AG08396 (cell line): ENCODE results near the gene NLRP8.
"Not testable (repeated sequence)": the region's sequence is repeated elsewhere in the genome, so short reads cannot be mapped to it uniquely, and the experiment has no call there.

Experiments used
- DNase-seq: peaks from one replicate; pipeline ENCODE4 v3.0.0; 2012; ENCODE audit warnings: low spot score, mixed read lengths

The NLRP8 gene

DNA sequence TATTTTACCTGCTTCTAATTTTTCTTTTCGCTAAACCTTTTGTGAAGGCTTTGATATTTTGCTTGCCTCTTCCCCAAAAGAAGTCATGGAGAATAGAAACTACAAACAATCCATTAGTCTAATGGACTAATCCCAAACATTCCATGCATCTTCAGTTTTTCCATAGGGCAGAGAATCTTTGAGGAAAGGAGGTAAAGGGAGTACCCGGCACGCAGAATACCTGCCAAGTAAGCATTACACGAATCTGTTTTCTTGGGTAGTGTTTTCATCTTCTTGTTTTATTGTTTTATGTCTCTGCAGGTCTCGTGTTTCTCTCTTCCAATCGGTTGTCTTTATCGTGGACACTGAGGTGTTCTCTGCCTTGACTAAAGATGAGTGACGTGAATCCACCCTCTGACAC is at the start of gene NLRP8:
TSS of gene NLRP8 (plus strand) at position 301 of the 400 bp plus-strand sequence.
- no peak for DNase-seq

DNA sequence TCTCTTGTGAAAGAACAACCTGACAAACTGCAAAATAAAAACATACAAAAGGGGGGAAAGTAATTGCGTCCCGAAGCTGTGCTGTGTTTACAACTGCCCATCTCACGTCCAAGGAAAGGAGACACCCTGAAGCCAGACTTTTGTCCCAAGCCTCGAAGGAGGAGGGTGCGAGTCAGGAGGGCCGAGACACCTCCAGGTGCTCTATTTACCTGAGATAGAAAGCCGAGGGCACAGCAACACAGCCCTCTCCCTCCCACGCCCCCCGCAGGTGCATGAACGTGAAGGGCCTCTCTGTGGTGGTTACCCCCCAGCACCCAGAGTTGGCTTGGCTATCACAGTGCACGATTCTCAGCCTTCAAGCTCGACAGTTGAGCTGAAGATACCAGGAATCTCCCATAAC is 48.7 kb upstream of the NLRP8 start:
- DNase-seq, result no peak

DNA sequence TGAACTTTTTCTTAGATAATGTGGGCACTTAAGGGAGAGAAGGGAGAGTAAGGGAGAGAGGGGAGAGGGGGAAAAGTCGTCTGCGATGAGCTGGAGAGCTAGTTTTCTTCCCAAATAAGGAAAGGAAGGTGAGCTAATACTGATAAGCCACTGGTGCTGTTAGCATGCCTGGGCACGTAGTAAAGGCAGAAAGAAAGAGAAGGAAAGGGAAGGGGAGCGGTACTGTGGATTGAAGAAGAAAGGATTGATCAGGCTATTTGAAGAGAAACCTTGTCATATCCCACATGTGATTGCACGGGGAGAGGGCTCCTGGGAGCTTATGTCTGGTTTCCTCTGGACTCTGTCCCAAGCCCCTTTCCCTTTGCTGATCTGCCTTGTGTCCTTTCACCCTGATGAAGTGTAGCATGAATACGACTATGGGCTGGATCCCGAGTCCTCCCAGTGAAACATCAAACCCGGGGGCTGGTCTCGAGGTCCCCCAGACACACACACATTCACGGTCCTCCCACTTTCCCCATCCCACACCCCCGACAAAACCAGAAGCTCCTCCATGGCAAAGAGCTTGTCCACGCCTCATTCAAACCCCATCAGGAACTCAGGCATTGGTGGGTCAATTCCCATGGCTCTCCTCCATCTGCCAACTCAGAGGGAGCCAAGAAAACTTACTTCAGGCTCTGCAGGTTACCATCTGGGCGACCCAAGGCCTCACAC is 46.1 kb upstream of the NLRP8 start:
- no peak for DNase-seq

DNA sequence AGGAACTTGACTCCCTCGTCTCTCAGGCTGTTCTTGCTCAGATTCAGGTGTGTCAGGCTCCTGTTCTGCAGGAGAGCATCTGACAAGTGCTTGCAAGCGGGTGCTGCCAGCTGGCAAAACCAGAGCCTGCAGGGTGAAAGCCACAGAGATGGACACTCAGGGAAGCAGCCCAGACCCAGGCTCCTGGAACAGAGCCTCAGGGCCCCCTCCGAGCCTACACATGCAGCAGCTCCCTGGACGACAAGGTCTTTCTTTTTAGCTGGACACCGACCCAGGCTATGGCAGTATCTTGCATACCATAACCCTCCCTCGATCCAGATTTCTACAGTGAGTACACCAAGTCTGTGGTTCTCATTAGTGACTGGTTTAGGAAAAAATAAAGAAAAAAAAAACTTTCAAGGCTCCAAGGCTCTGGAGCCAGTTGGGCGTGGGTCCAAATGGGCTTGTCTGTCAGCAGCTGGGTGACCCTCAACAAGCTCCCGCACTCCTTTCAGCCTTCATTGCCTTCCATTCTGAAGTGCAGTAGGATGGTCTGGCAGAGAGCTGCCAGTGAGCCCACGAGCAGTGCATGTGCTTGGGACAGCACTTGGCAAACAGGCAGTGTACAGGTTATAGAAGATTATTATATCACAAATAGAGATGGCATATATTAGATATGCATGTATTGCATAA is 45.4 kb upstream of the NLRP8 start:
- no peak for DNase-seq

DNA sequence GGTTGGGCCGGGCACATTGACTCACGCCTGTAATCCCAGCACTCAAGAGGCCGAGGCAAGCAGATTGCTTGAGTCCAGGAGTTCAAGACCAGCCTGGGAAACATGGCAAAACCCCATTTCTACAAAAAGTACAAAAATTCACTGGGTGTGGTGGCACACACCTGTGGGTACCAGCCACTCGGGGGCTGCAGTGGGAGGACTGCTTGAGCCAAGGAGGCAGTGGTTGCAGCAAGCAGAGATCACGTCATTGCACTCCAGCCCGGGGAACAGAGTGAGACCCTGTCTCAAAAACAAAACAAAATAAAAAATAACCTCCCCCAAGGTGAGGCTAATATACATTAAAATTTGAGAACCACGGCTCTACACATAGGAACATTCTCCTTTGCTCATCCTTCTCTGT is 40.3 kb upstream of the NLRP8 start:
- DNase-seq, result no peak

DNA sequence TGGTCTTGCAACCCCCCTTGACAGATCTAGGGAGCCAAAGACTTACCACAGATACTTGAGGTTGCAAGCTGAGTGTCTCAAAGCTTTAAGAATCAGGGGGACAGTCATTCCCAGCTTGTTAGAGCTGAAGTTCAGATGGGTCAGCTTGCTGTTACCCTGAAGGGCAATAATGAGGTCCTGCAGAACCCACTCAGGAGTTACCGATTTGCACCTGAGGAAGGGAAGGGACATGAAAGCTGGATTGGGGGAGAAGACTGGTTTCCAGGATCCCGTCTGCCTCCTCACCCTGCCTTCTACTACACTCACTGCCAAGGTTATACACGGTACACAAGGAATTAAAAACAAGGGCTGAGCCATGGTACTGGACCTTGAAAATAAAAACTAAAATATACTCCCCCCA is 39.9 kb upstream of the NLRP8 start:
- no peak for DNase-seq

DNA sequence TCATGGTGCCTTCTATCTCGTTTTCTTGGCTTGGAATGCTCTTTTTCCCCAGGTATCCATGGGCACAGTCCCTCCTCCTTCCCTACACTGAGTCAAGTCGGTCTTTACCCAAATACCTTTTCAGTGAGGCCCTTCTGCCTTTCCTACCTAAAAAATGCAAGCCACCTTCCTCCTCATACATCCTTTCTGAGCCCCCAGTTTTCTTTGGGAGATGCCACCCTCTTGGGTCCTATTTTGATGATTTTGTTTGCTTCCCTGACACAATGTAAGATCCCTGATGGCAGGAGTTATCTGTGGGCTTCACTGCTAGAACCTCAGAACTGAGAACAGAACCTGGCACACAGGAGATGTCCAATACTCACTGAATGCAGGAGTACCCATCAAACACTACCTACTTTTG is 37.8 kb upstream of the NLRP8 start:
- no peak for DNase-seq

DNA sequence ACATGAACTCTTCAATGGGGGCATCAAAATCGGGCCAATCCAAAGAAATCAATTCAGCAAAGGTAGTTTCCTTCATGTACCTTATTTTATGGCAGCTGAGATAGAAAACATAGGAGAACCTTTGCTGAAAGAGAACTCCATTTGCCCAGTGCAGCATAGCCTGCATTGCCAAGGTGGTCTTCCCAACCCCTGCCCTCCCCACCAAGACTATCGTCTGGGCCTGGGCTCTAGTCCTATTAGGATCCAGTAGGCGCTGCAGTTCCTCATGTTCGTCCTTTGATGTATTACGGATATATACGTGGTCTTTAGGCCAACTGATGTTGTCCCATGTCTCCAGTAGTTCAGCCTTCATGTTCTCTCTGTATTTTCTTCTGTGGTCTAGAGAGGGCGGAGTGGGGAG is 34.7 kb upstream of the NLRP8 start:
- DNase-seq, result no peak

DNA sequence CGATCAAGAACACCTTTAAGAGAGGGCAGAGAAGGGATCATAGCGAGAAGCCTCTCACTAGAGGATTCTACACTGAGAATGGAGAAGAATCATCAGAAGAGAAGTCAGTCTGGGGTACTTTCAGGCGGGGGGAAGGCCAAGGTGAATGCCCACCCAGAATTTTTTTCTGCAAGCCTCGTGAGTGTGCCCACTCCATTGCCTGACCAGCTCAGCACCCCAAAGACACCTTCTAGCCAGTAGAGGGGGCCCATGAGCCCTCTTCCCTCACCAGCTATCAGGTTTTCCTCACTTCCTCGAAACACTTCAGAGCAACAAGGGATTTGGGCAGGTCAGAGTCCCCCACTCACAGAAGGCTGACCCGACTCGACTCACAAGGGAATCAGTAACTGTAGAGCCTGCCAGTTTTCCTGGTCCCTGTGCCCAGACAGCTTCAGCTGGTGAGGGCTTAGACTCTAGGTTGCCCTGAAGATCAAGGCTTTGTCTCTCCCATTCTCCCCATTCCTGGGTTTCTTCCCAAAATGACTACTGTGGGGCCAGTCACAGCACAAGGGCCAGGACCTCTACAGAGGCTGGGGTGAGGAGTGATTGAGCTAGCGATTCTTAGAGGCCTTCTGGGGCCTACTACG is 33.9 kb upstream of the NLRP8 start:
- DNase-seq, result no peak

DNA sequence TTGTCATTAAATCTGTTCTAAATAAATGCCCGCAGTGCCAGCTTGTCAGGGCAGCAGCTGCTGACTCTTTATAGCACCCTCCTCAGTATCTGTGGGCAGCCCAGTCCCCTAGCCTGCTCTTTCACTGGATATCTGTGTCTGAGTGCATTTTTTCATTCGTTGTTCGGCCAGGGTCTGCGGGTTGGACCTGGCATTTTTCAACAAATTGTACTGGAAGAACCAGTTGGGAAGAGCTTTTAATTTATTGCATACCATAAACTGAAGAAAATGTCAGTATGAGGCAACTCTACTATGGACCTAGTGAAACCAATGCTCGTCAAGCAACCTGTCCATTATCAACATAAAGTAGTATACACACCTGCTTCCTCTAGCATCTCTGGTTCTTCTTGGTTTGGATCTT is 24.1 kb upstream of the NLRP8 start:
- DNase-seq, result no peak

DNA sequence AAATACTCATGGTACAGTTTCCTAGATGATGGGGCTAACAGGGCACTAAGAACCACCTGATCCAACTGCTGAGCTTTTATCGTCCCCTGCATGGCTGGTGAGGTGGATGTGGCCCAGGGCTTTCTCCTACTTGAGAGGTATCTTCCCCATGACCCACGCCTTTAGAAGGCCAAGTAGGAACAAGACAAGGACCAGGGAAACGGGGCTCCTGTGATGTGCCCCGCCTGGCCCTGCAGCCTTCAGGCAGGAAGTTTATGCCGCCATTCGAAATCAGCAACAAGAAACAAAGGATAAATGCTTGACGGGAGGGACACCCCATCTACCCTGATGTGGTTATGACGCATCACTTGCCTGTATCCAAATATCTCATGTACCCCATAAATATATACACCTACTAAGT is 19.6 kb upstream of the NLRP8 start:
- DNase-seq, result no peak

DNA sequence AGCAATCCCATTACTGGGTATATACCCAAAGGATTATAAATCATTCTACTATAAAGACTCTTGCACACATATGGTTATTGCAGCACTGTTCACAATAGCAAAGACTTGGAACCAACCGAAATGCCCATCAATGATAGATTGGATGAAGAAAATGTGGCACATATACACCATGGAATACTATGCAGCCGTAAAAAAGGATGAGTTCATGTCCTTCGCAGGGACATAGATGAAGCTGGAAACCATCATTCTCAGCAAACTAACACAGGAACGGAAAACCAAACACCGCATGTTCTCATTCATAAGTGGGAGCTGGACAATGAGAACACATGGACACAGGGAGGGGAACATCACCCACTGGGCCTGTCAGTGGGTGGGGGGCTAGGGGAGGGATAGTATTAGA is 18.4 kb upstream of the NLRP8 start:
- DNase-seq, result not testable (repeated sequence)

DNA sequence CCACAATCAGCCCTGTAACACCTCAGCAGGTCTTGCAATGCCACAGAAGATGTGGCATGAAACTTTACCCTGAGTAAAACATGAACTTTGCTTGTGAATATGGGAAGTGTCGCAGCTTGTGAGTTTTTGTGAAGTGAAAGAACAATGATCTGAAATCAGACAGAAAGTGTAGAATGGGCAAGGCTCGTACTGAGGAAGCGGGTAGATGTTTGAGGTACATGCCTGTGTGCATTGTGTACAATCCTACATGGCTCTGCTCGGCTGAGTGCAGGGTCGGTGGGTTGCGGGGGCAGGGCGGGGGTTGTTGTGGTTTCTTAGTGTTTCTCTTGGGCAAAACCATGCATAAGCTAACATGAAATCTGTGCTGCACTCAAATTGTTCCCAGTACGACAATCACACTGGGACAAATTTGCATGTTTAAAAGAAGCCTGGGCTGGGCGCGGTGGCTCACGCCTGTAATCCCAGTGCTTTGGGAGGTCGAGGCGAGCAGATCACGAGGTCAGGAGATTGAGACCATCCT is 16.6 kb upstream of the NLRP8 start:
- no peak for DNase-seq

DNA sequence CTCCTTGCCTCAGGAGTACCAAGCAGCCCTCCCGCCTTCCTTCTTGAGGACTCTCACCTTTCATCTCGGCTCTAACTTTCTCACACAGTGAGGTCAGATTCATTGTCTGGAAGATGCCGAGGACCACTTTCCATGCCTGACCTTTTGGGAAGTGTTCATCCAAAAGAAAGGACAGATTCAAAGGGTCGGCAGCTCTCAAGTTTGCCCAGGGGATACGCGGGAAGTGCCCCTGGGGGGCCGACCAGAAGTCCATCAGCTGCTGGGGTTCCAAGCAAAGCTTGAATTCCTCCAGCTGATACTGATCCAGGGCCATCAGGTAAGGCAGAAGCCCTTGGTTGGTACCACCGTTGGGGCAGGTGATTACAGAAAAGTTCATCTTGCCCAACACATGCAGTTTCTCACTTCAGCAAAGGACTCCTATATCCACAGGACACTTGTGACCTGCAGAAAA is 15.7 kb upstream of the NLRP8 start, which contains the start of gene NLRP13:
TSS of gene NLRP13 (minus strand) at position 401 of the 451 bp plus-strand sequence. CDS start at position 376, 25 bp downstream.
- no peak for DNase-seq

DNA sequence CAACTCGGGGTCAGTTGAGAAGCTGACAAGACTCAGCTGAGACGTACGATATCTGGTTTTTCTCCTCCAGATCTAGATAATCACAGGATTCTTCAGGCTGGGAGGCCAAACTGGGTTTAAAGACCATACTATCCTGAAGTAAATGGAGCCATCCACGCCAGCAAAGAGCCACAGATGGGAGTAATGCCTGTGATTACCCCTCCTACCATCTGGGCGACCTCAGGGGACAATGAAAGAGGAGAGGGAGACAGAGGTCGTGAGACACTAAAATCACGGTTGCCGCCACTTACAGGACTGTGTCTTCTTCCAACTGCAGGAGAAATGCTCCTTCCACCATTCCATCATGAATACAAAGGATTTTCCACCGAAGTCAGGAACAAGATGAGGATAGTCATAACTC is 12.4 kb upstream of the NLRP8 start:
- DNase-seq, result no peak

DNA sequence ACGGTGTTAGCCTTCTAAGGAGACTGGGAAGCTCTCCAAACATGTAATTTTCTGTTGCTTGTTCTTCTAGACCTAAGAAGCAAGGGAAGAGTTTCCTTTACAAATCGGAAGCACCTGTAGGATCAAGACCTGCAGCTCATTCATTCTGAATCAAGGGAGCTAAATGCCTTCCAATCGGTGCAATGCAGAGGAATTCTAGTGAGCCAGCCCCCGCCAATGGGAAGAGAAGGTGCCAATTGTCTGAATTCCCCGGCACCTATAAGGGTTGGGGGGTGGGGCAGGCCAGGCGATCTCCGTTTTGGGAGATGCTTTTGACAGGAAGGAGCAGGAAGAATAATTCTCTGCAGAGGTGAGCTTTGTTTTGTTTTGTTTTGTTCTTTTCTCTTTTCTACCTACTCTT is 8.4 kb upstream of the NLRP8 start:
- no peak for DNase-seq

DNA sequence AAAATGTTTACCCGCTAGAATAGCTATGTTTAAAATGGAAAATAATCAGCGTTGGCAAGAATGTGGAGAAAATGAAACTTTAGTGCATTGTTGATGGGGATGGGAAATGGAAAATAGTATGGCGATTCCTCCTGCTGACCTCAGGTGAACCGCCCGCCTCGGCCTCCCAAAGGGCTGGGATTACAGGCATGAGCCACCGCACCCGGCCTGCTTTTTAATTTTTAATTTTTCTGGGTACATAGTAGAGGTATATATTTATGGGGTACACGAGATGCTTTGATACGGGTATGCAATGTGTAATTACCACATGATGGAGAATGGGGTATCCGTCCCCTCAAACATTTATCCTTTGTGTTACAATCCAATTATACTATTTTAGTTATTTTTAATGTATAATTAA is 7.3 kb upstream of the NLRP8 start:
- no peak for DNase-seq

DNA sequence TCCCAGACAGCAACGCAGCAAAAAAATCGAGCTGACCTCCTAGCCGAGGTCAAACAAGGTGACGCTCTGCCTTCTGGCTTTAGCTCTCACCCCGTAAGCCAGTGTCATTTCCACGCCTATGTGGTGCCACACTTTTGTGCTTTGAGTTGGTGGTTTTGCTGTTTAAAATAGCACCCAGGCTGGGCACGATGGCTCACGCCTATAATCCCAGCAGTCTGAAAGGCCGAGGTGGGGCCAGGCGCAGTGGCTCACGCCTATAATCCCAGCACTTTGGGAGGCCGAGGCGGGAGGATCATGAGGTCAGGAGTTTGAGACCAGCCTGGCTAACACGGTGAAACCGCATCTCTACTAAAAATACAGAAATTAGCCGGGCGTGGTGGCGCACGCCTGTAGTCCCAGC is 2.9 kb downstream of the NLRP8 start:
- DNase-seq, result not testable (repeated sequence)

DNA sequence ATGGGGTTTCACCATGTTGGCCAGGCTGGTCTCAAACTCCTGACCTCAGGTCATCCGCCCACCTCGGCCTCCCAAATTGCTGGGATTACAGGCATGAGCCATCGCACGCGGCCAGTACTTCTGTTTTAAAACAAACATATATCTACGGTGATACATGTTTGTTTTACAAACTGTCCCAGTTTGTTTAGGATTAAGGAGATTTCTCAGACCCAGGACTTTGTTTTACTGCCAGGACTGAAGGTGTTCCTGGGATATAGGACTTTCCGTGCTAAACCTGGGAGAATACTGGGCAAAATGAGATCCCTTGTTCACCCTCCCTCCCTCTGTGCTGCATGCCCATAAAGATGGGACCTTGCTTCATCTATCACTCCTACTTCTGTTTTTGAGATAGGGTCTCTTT is 8.8 kb downstream of the NLRP8 start:
- no peak for DNase-seq

DNA sequence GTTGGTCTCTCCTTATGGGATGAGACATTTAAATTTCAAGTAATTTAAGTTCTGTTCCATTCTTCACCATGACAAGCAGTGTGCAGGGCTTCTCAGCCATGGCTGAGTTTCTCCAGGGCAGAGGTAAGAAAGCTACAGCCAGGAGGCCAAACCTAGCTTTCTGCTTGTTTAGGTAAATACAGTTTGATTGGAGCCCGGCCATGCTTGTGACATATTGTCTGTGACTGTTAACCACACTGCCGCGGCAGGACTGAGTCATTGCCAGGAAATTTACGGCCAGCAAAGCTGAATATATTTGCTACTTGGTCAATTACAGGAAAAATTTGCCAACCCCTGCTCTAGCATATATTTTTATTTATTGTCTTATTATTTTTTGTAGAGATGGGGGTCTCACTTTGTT is 10.7 kb downstream of the NLRP8 start:
- DNase-seq, result no peak

DNA sequence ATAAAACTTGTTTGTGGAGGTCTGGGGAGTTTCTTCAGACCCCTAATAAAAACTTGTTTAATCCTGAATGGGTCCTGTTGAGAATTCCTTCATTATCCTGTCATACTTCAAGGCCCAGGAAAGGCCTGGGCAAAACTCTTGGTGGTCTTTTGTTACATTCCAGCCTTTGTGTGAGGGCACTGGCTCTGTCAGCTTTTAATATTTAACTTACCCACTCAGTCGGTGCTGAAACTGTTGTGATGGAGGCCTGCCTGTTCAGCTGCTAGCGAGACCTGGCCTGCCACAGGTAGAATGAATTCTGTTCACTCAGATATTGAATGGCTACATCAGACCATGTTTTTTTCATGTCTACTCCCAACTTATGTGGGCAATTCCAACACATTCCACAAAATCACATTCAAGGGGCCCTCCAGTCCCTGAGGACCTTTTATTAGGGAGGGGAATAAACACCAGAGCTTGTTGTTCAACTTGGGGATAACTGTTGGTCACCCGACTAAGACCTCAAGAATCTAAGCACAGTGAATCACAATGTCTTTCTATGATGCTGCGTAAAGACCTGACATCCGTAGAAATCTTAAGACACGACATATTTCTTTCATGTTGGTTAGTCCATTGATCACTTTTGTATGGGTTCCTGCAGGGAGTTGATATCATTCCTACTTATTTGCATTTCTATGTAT is 12.5 kb downstream of the NLRP8 start:
- no peak for DNase-seq

DNA sequence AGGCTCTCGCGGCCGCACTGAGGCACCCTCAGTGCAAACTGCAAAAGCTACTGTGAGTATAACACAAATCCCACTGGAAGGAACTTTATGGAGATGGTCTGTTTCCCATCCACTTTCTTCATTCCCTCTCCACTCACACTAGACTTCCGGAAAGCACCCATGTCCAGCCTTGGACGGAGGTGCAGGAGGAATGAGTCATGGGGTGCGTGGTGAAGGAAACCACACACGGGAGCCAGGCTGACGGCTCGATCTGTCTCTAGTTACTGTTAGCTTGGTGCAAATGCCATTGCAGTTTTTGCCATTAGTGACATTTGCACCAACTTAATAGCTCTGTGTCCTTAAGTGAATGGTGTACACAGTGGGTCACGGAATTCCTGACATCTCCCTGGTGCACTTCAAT is 14.6 kb downstream of the NLRP8 start:
- no peak for DNase-seq

DNA sequence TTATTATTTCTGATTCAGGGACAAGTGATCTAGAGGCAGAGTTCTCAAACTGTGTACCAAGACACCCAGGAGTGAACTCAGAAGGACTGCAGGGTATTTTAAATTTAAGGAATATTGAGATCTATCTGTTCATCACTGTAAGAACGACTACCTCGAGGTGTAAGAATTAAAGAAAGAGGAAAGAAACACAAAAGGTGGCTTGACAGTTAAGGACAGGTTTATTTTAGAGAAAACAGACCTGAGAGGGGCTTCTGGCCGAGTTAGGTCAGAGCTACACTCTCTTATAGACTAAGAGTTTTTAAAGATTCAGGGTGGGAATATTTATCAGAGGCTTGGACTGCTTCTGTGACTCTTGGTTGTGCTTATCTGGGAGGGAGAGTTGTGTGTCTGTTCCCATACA is 26.4 kb downstream of the NLRP8 start:
- DNase-seq, result no peak
